H1 (cell line): Measurements from ENCODE around the gene TCF4. TPM values are rescaled to one million over a fixed set of nuclear protein-coding genes. Genes with fewer than 3 reads are reported as not detected.

ENCODE experiments used
- GABPA ChIP-seq: IDR thresholded peaks from 2 replicates; pipeline ENCODE4 v1.6.1; 2011; ENCODE audit warnings: mild to moderate bottlenecking, low read length, moderate library complexity, borderline replicate concordance; ENCODE audit not compliant: insufficient read depth
- HDAC6 ChIP-seq: IDR thresholded peaks from one replicate; pipeline ENCODE4 v1.7.1; 2012; ENCODE audit warnings: low read depth, mild to moderate bottlenecking, inconsistent platforms, low read length, moderate library complexity
- JUN ChIP-seq: IDR thresholded peaks from 2 replicates; pipeline ENCODE4 v1.6.1; 2011; ENCODE audit warnings: low read depth, mild to moderate bottlenecking, improper control_type of control experiment, low read length
- POLR2A ChIP-seq, 2 experiments: IDR thresholded peaks; 1 replicate in 1 of 2; 2 replicates in 1 of 2; pipeline ENCODE4 v1.6.1; 2011; ENCODE audit warnings: low read depth in 2 of 2, low read length in 2 of 2, mild to moderate bottlenecking in 2 of 2; ENCODE audit errors: control extremely low read depth in 1 of 2
- SIX5 ChIP-seq: IDR thresholded peaks from 2 replicates; pipeline ENCODE4 v1.6.1; 2011; ENCODE audit warnings: mild to moderate bottlenecking, low read depth, low read length
- SP2 ChIP-seq: IDR thresholded peaks from 2 replicates; pipeline ENCODE4 v1.6.1; 2012; ENCODE audit warnings: mild to moderate bottlenecking, low read length, inconsistent platforms
- SRF ChIP-seq: IDR thresholded peaks from 2 replicates; pipeline ENCODE4 v1.6.1; 2011; ENCODE audit warnings: mild to moderate bottlenecking, low read depth, low read length, moderate library complexity
- USF2 ChIP-seq: IDR thresholded peaks from 2 replicates; pipeline ENCODE4 v1.6.1; 2011; ENCODE audit warnings: low read length, improper control_type of control experiment
- polyA plus RNA-seq, 7 experiments: library from polyadenylated mRNA; depleted of rRNA in 3 of 7; stranded (reverse) in 5 of 7; unstranded in 2 of 7; fragments of >200 nt in 5 of 7; fragments of 200-250 nt in 2 of 7; gene quantifications; 1 replicate in 5 of 7; 2 replicates in 1 of 7; 4 replicates in 1 of 7; pipeline versions ENCODE4 v1.2.1 to v1.2.3, GENCODE V29; 2011 to 2013; ENCODE audit warnings: missing spikeins in 2 of 7, mixed read lengths in 2 of 7
- total RNA-seq: library from RNA; stranded (reverse); fragmentation: NEBNext Ultra II Directional; extraction: Animal tissue kit (Norgen Biotek cat#: 25700); gene quantifications from 2 replicates; pipeline ENCODE4 v1.2.1, GENCODE V29; 2021

Gene TCF4
- total and polyA plus RNA-seq, 2 of the 8 experiments (the other 6 are each of a cell fraction or from before 2014, with no cell fraction given): 59.3 to 118 TPM

GRCh38 chr18:55485666-55486065 is 102.3 kb downstream of the TCF4 start (continued):
- TF ChIP-seq GABPA (no peak), HDAC6 (no peak), POLR2A (IDR thresholded peaks at IDR 0.05; ENCODE audit: control extremely low read depth in 1 of 2, low read depth in 2 of 2, low read length in 2 of 2) (no peak), SIX5 (no peak), USF2 (no peak), SRF (no peak), JUN (no peak), SP2 (no peak)
